GM21367 (cell line): ENCODE measurements around the gene ZNF777.

Experiments
- ATAC-seq: cut with Tn5 transposase; IDR thresholded peaks from one replicate; pipeline ENCODE4 v1.9.1; 2021; ENCODE audit not compliant: unreplicated experiment

ZNF777 gene

DNA sequence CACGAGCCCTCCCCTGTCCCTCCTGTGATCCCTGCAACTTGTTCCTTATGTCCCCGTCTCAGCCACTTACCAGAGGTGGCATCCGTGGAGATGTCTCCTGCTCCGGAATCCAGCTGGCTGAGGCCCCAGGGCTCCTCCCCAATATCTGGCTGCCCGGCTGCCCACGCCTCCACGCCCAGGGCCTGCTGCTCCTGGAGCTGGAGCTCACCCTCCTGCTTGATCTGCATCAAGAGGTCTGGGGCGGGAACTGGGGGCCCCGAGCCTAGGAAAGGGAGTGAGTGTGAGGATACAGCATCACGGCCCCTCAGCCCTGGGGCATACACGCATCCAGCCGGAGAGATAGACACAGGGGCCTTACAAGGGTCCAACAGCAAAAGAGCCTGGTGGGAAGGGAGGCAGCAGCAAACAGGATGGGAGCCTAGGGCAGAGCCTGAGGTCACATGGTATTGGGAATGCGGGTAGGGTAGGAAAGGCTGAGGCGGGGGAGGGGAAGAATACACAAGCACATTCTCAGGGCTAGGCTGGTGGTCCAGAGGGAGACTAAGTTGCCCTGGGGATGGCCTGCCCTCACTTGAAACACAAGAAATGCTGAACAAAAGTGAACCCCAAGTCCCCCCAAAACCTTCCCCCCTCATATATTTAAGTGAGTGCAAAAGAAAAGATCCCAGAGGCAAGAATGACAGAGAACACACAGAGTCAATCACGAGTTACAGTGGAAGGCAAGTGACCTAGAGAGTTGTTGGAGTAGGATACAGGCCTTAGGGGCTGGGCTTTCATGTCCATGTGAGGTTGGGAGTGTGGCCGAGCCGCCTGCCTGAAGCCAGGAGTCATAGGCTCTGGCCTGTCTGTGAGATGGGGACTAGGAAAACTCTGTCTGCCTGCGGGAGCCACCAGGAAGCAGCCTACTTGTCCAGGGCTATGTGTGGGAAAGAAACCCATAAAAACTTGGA, 16.9 kb upstream of the ZNF777 start:
- ATAC-seq = no peak

DNA sequence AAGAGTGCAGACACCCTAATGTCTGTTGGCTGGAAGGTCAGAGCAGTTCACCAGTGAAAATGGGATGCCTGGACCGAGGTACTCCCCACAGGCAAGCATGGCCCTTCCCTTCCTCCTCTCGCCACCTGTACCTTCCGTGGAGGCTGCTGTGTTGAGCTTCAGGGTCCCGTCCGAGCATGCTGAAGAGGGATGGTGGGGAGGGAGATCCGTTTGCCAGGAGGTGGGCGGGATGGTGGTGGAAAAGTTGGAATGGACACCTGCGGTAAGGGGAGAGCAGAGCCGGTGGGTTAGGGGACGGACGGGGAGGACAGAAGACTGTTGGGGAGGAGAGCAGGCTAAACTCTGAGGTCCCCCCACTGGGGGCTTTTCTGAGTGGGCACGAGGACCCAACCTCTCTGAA, 15.9 kb upstream of the ZNF777 start:
- ATAC-seq = no peak

GRCh38 chr7:149475121-149476045, 14.5 kb upstream of the ZNF777 start:
- no peak for ATAC-seq

GRCh38 chr7:149474309-149475120, 13.7 kb upstream of the ZNF777 start:
- ATAC-seq = no peak

DNA sequence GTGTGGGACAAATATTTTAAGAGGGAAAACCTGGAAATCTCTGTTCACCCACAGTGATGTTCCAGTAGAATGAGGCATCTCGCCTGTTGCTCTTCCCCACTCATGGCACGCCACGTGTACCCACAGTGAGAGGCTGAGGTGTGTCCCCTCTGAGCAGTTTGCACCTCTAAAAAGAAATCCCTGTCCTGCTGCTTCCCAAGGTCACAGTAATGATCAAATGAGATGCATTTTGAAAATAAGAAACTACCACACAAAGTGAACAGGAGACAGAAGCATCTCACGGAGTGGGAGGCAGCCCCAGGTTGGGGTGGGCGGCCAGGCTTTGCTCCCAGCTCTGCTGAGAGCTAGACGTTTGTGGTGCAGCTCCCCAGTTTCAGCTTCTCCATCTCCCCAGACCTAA, 12.4 kb upstream of the ZNF777 start:
- no peak for ATAC-seq

GRCh38 chr7:149471289-149471953, 10.6 kb upstream of the ZNF777 start:
- ATAC-seq = no peak

GRCh38 chr7:149469806-149470205, 8.9 kb upstream of the ZNF777 start:
- ATAC-seq = no peak

- no peak for ATAC-seq
Measured at GRCh38 chr7:149468208-149468607, 7.3 kb upstream of the ZNF777 start.

DNA sequence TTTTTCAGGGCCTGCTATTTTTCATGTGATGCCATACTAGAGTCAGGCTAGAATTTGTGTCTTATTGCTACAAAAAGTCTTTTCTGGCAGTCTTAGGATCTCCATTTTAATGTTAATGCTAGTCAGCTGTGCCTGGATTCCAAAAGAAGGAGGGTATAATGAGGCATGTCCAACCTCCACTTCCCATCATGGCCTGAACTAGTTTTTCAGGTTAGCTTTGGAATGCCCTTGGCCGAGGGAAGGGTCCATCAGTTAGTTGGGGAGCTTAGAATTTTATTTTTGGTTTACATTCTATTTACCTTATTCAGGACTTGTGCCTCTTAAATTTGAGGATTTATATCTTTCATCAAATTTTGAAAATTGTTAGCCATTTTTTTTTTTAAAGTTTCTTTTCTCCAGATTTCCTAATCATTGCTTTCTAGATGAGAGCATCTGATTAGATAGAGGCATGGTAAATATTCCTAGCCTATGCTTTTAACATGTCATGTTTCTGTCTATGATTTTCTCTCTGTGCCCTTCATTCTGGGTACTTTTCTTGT, 6.5 kb upstream of the ZNF777 start:
- no peak for ATAC-seq

DNA sequence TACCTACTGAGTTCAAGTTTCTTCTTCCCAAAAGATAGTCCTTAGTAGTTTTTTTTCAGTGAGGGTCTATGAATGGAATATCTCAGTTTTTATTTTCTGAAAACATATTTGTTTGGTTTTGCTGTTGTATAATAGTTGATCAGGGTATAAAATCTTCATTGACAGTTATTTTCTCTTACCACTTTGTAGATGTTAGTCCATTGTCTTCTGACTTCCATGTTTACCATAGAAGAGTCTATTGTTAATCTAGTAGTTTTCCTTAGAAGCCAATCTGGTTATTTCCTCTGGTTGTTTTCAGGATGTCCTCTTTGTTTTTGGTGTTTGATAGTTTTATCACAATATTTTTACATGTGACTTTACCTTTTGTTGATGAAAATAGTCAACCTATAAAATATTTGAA, 5.5 kb upstream of the ZNF777 start:
- ATAC-seq = no peak

- ATAC-seq = no peak
Measured at GRCh38 chr7:149463500-149464161, 2.8 kb upstream of the ZNF777 start.

DNA sequence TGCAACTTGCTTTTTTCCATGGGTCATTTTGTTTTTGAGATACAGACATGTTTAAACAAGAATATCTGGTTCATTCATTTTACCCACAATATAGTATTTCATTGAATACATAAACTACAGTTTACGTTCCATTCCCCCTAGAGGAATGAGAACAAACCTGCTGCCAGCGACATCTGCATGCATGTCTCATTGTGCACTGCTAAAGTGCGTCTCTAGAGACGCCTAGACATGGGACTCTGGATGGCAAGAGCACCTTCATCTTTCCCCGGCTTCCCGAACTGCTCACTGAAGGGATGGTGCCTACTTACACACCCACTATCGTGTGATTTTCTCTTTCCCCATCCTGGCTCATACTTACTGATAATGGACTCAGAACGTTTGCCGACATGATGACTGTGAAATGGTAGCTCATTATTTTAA, 1.2 kb upstream of the ZNF777 start:
- no peak for ATAC-seq

DNA sequence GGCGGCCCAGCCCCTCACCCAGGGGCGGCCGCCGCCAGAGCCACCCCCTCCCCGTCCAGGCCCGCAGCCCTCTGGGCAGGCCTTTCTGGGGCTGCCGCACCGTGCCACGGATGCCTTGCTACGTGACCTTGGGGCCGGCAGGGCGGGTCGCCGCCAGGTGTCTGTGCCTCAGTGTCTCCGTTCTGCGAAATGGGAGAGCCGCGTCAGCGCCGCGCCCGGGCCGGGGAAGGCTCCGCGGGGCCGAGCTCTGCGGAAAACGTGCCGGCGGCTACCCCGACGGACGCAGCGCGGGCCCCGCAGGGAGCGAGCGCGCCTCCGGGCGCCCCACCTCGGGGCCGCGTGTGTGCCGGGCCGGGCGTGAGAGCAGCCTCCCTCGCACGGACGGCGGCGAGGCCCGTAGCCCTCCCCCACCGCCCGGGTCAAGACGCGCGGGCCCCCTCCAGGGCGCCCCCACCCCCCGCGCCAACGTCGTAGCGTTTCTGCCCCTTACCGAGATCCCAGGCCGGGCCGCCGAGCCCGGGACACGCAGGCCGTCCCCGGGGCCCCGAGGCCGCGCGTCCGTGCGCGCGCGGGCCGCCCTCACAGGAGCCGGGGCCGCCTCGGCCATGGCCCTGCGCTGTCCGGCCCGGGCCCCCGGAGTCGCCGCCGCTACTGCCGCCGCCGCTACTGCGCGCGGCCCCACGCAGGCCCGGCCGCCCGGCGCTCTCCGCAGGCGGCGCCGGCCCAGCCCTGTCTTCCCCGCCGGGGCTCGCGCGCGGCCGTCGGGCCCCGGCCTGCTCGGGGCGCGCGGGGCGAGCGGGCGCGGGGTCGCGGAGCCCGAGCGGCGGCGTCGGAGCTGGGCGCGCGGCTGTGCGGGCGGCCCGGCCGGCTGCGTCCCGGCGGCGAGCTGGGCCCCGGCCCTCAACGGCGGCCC, 1.1 kb downstream of the ZNF777 start:
- peak; percentile 18 for ATAC-seq

- ATAC-seq = no peak
Measured at GRCh38 chr7:149459201-149459539, 1.7 kb downstream of the ZNF777 start.

DNA sequence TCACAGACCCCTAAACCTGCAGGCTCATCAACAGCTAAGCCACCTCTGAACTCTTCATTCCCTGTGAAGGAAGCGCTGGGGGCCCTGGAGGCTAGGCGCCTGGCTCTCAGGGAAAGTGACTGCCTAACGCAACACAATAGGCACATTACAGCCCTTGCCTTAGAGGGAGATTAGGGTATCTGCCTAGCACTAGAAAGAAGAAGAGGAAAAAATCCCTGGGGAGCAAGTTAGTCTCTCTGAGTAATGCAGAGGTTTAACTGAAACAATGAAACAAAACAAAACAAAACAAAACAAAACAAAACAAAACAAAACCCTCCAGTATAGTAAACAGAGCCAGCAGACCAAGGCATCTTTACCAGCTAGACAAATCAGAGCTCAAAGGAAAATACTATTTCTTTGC, 2.6 kb downstream of the ZNF777 start:
- ATAC-seq = no peak

DNA sequence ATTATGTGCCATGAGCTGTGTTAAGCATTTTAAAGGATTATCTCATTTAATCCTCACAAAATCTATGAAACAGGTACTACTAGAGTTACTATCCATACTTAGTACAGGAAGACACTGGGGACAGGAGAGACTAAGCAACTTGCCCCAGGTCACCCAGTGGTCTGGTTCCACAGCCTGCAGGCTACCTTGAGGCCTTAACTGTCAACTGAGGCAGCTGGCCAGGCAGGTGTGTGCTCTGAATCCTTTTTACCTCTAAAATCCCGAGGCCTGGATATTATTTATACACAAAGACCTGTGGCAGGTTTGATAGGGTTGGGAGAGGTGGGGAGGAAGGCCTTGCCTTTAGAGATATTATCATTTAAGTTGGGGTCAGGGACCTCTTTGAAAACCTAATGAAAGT, 3.1 kb downstream of the ZNF777 start:
- no peak for ATAC-seq

- no peak for ATAC-seq
Measured at GRCh38 chr7:149456506-149457421, 4.1 kb downstream of the ZNF777 start.
